Hematopoietic multipotent progenitor cell (in vitro differentiated cells): ENCODE results near the gene ZNF418. TPM values are rescaled to one million over a fixed set of nuclear protein-coding genes. Genes with fewer than 3 reads are reported as not detected.
"Not testable (repeated sequence)": the region's sequence is repeated elsewhere in the genome, so short reads cannot be mapped to it uniquely, and the experiment has no call there.

Experiments
- DNase-seq, 3 donors: peaks; one replicate each; pipeline ENCODE4 v3.0.0-alpha.2; 2011 to 2015; ENCODE audit warnings: low read depth in 2 of 3, low spot score in 2 of 3
- total RNA-seq: library from RNA; depleted of rRNA; stranded (reverse); fragments of >200 nt; gene quantifications from one replicate; pipeline ENCODE4 v1.2.3, GENCODE V29; 2012

Gene ZNF418
- total RNA-seq, 1 donor: 10.0 TPM

DNA sequence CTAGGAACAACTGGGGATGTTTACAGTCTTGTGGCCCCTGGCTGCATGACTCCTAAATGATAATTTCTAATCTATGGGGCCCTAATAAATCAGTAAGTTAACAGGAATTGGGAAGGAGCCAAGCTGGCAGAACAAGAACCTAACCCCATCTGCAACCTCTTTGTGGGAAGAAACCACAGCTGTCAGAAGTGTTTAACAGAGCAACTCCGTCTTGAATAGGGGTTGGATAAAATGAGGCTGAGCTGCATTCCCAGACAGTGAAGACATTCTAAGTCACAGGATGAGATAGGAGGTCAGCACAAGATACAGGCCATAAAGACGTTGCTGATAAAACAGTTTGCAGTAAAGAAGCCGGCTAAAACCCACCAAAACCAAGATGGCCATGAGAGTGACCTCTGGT, 44.5 kb downstream of the ZNF418 start:
- not testable (repeated sequence) for DNase-seq

DNA sequence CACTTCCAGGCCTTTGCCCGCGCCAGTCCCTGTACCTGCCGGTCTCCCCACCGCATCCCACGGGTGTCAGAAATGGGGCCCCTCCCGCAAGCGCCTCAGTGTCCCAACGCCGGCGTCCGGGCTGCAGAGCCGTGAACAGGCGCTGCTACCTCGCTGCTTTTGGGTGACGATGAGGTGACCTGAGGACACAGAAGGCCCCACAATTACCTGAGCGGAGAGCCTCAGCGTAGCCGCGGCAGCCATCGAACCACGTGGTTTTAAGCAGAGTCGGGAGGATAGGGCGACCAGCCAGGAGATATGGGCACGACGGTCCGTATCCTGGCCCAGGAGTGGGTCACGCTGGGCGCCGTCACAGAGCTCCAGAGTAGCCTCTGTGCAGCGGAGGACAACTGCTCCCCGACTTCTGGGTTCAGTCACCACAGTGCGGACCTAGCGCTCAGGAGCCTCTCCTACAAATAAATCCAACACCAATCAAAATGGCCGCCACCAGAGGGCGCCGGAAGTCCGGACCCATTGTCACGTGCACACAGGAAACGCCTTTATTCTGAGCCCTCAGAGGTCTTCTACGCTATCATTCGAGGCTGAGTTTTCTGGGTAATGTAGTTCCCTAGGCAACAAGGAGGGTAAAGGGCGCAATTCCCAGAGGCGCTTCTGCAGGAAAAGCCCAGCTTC, 46.5 kb downstream of the ZNF418 start, which contains the start of gene ZNF814:
TSS of gene ZNF814 (minus strand) at position 478 of the 672 bp plus-strand sequence. CDS start at position 243, 235 bp downstream.
- DNase-seq: peak; percentile 39 to 93 (median 75)

GRCh38 chr19:57888107-57888559, 47.1 kb downstream of the ZNF418 start:
- DNase-seq: no peak

GRCh38 chr19:57887195-57887941, 47.8 kb downstream of the ZNF418 start:
- DNase-seq: no peak

- DNase-seq: no peak
Observed at GRCh38 chr19:57886046-57886445, 49.2 kb downstream of the ZNF418 start.

GRCh38 chr19:57873883-57874799, 61.1 kb downstream of the ZNF418 start:
- DNase-seq: peak in 1 of 3 donors; percentile 34

- DNase-seq: no peak
Observed at GRCh38 chr19:57872450-57872849, 62.8 kb downstream of the ZNF418 start.

Other genes starting within 250 kb of the ZNF418 start
- gene ZNF154, start 226.2 kb downstream of the ZNF418 start, total RNA-seq: 15.1 TPM
- gene ZNF671, start 207.8 kb downstream of the ZNF418 start, total RNA-seq: 19.7 TPM
- 33.7 TPM for gene ZNF776, start 188.6 kb downstream of the ZNF418 start, total RNA-seq
- gene ZNF586, start 165.7 kb downstream of the ZNF418 start, total RNA-seq: 32.6 TPM
- 8.9 TPM for gene ZNF552, start 120.5 kb downstream of the ZNF418 start, total RNA-seq
- 10.0 TPM for gene ZNF587B, start 105.1 kb downstream of the ZNF418 start, total RNA-seq
- 23.4 TPM for gene ZNF587, start 85.5 kb downstream of the ZNF418 start, total RNA-seq
- gene ZNF814, start 46.4 kb downstream of the ZNF418 start, total RNA-seq: 26.7 TPM
- 10.8 TPM for gene ZNF417, start 18.8 kb downstream of the ZNF418 start, total RNA-seq
- gene ZNF256, start 12.3 kb upstream of the ZNF418 start, total RNA-seq: 9.2 TPM
- not detected for gene C19orf18, start 39.1 kb upstream of the ZNF418 start, total RNA-seq
- 25.9 TPM for gene ZNF606, start 67.4 kb upstream of the ZNF418 start, total RNA-seq
- 0.81 TPM for gene ZSCAN1, start 98.6 kb upstream of the ZNF418 start, total RNA-seq
- 14.8 TPM for gene ZNF135, start 123.9 kb upstream of the ZNF418 start, total RNA-seq
- gene ZSCAN18, start 162.8 kb upstream of the ZNF418 start, total RNA-seq: 178 TPM
- 9.4 TPM for gene ZNF329, start 215.4 kb upstream of the ZNF418 start, total RNA-seq
- 34.7 TPM for gene ZNF274, start 247.7 kb upstream of the ZNF418 start, total RNA-seq